ENCODE measurements around the gene WDFY4.

- TF ChIP-seq POLR2A (IDR thresholded peaks at IDR 0.05; ENCODE audit: low read depth, low read length) (no peak), POLR2AphosphoS5 (IDR thresholded peaks at IDR 0.05; ENCODE audit: low read depth, low read length) (no peak), POU2F2 (IDR thresholded peaks at IDR 0.05; ENCODE audit: low read depth, low read length) (no peak), TAF1 (IDR thresholded peaks at IDR 0.05; ENCODE audit: low read depth, low read length) (no peak), SPI1 (IDR thresholded peaks at IDR 0.05; ENCODE audit: low read depth, low read length) (no peak), PAX5 (IDR thresholded peaks at IDR 0.05; ENCODE audit: insufficient read depth, low read length, severe bottlenecking) (no peak)
Observed at GRCh38 chr10:48932831-48933664, 248.4 kb downstream of the WDFY4 start.

All from GM12891 (cell line).